Measurements from ENCODE around the gene SOSTDC1. TPM values are rescaled to one million over a fixed set of nuclear protein-coding genes. Genes with fewer than 3 reads are reported as not detected.

The SOSTDC1 gene
- total RNA-seq, 1 experiment from 2014 or later, result 0.20 TPM

GRCh38 chr7:16479161-16479560 is 13.6 kb upstream of the SOSTDC1 start:
- no peak overlapping the region for H2AFZ ChIP-seq (ENCODE audit: low read depth, low read length, poor library complexity, severe bottlenecking)
- H3K4me3 ChIP-seq (replicated peaks in 1 of 2; ENCODE audit: low read depth in 1 of 2, low read length in 2 of 2), result no peak overlapping the region
- CTCF ChIA-PET, result no interaction called here
- H3K4me2 ChIP-seq (ENCODE audit: low read length), result no peak overlapping the region
- H3K4me1 ChIP-seq (ENCODE audit: control insufficient read depth in 1 of 2, insufficient read depth in 2 of 2, low read length in 2 of 2), result peaks cover 4 to 9% of the 10 kb centered on the region in 2 experiments
- TF ChIP-seq TCF7L2 (IDR thresholded peaks at IDR 0.05; ENCODE audit: borderline replicate concordance, extremely low read depth, insufficient read depth, insufficient read length) (no peak), SP1 (IDR thresholded peaks at IDR 0.05; ENCODE audit: low read depth) (no peak), EGR1 (IDR thresholded peaks at IDR 0.05; ENCODE audit: low read depth) (no peak), ZBTB33 (IDR thresholded peaks at IDR 0.05; ENCODE audit: extremely low read depth, insufficient replicate concordance, low read length) (no peak), MAX (IDR thresholded peaks at IDR 0.05) (no peak), ATF3 (IDR thresholded peaks at IDR 0.05) (no peak), REST (IDR thresholded peaks at IDR 0.05; ENCODE audit: low read depth) (no peak), FOSL1 (IDR thresholded peaks at IDR 0.05; ENCODE audit: low read depth) (no peak), EZH2 (IDR thresholded peaks at IDR 0.05) (no peak), YY1 (IDR thresholded peaks at IDR 0.05; ENCODE audit: extremely low read depth, insufficient replicate concordance, low read depth, low read length) (no peak), CTCF (IDR thresholded peaks at IDR 0.05 in 2 of 3, conservative IDR thresholded peaks at IDR 0.05 in 1 of 3; ENCODE audit: borderline replicate concordance in 1 of 3, insufficient read depth in 1 of 3, low read depth in 2 of 3, low read length in 2 of 3) (no peak), SIN3A (IDR thresholded peaks at IDR 0.05; ENCODE audit: low read depth) (no peak), EZH2phosphoT487 (IDR thresholded peaks at IDR 0.05; ENCODE audit: borderline replicate concordance) (no peak), ZNF274 (IDR thresholded peaks at IDR 0.05; ENCODE audit: low read depth, low read length) (no peak)
- H4K20me1 ChIP-seq (ENCODE audit: insufficient read depth), result no peaks in the 10 kb centered on the region
- DNase-seq (ENCODE audit: low read depth, low spot score) (no peak), ATAC-seq (no peak)
- intact Hi-C loops (cut with micrococcal nuclease), result no loop called here
- H3K27ac ChIP-seq (ENCODE audit: low read depth, low read length), result no peak overlapping the region
- no peaks in the 10 kb centered on the region for H3K79me2 ChIP-seq (ENCODE audit: insufficient read depth, low read length)
- H3K36me3 ChIP-seq (ENCODE audit: control insufficient read depth in 1 of 2, insufficient read depth in 2 of 2, low read length in 2 of 2), result no peaks in the 10 kb centered on the region
- BruUV-seq (replicated peaks), result no TSS peak
- no peaks in the 10 kb centered on the region for H3K9me3 ChIP-seq (ENCODE audit: control insufficient read depth in 1 of 2, insufficient read depth in 1 of 2, low read depth in 1 of 2, low read length in 2 of 2)
- H3K9me2 ChIP-seq (ENCODE audit: insufficient read depth), result no peaks in the 10 kb centered on the region
- H3K9ac ChIP-seq (ENCODE audit: low read length), result no peak overlapping the region
- H3K27me3 ChIP-seq (ENCODE audit: insufficient read depth, low read length), result no peaks in the 10 kb centered on the region
- RAD21 ChIA-PET (ENCODE audit: low non-redundant PET in 1 of 2, low total read pairs in 2 of 2, uncharacterized antibody in 2 of 2, unreplicated experiment in 2 of 2), result no interaction called here
- POLR2A ChIA-PET, result no interaction called here
